Endodermal cell (in vitro differentiated cells): ENCODE data around the gene ENO3. TPM values are rescaled to one million over a fixed set of nuclear protein-coding genes. Genes with fewer than 3 reads are reported as not detected.
"Not testable (repeated sequence)": the region's sequence is repeated elsewhere in the genome, so short reads cannot be mapped to it uniquely, and the experiment has no call there.

Experiments used
- DNase-seq: peaks from one replicate; pipeline ENCODE4 v3.0.0-alpha.2; 2017
- H3K27ac ChIP-seq: 2 replicates; pipeline ENCODE4 v1.5.1; 2013; ENCODE audit warnings: mild to moderate bottlenecking, low read depth, low read length, moderate library complexity
- H3K27me3 ChIP-seq: 2 replicates; pipeline ENCODE4 v1.6.1; 2013; ENCODE audit warnings: mild to moderate bottlenecking, low read length, moderate library complexity; ENCODE audit not compliant: insufficient read depth, control insufficient read depth, poor library complexity, severe bottlenecking
- H3K36me3 ChIP-seq: 2 replicates; pipeline ENCODE4 v1.7.0; 2013; ENCODE audit warnings: mild to moderate bottlenecking, low read length, moderate library complexity; ENCODE audit not compliant: control insufficient read depth, insufficient read depth
- H3K4me1 ChIP-seq: one replicate; pipeline ENCODE4 v1.7.0; 2013; ENCODE audit warnings: low read length; ENCODE audit not compliant: control insufficient read depth, insufficient read depth
- H3K4me3 ChIP-seq: 2 replicates; pipeline ENCODE4 v1.5.1; 2013; ENCODE audit warnings: mild to moderate bottlenecking, low read length, moderate library complexity
- H3K9ac ChIP-seq: 2 replicates; pipeline ENCODE4 v1.6.1; 2013; ENCODE audit warnings: mild to moderate bottlenecking, low read length, moderate library complexity; ENCODE audit not compliant: poor library complexity, severe bottlenecking; ENCODE audit errors: extremely low read depth
- H3K9me3 ChIP-seq: 2 replicates; pipeline ENCODE4 v1.6.1; 2013; ENCODE audit warnings: mild to moderate bottlenecking, low read length, moderate library complexity; ENCODE audit not compliant: control insufficient read depth
- H3K27ac Mint-ChIP-seq: 2 replicates; pipeline ENCODE4 v1.8.0; 2020; ENCODE audit warnings: mixed read lengths
- H3K27me3 Mint-ChIP-seq: 2 replicates; pipeline ENCODE4 v1.8.0; 2021; ENCODE audit warnings: mild to moderate bottlenecking, mixed read lengths; ENCODE audit not compliant: insufficient read depth
- H3K36me3 Mint-ChIP-seq: 2 replicates; pipeline ENCODE4 v1.8.0; 2020; ENCODE audit warnings: low read depth, mixed read lengths
- H3K4me1 Mint-ChIP-seq: 2 replicates; pipeline ENCODE4 v1.8.0; 2020; ENCODE audit warnings: mixed read lengths
- H3K4me3 Mint-ChIP-seq: 2 replicates; pipeline ENCODE4 v1.8.0; 2020; ENCODE audit warnings: mild to moderate bottlenecking, moderate library complexity, mixed read lengths
- H3K9me3 Mint-ChIP-seq: 2 replicates; pipeline ENCODE4 v1.8.0; 2020; ENCODE audit warnings: mild to moderate bottlenecking, mixed read lengths
- WGBS, 2 experiments: methylation state at CpG; one replicate each; pipeline versions ENCODE4 v1.1.5 to v1.1.7; 2013; ENCODE audit warnings: missing lambda C conversion rate in 2 of 2, mixed read lengths in 1 of 2; ENCODE audit not compliant: insufficient coverage in 1 of 2, insufficient read length in 1 of 2; 5-methylcytosine and 5-hydroxymethylcytosine counted together
- total RNA-seq, 2 donors: library from RNA; stranded (reverse); fragmentation: NEBNext Ultra II Directional in 1 of 2; extraction: Animal tissue kit (Norgen Biotek cat#: 25700) in 1 of 2; gene quantifications; 2 replicates in 1 of 2; 3 replicates in 1 of 2; pipeline ENCODE4 v1.2.1, GENCODE V29; 2021
- TF ChIP-seq, protein P1 (sequence below): fragments of 200-600 bp; sonication (generic); conservative IDR thresholded peaks from 2 replicates; pipeline ENCODE4 v1.5.0; 2021; ENCODE audit warnings: antibody characterized with exemption, mild to moderate bottlenecking

Gene ENO3
- total RNA-seq, 2 donors from 2014 or later = 34.1 to 53.6 TPM

- TF ChIP-seq, protein P1, sequence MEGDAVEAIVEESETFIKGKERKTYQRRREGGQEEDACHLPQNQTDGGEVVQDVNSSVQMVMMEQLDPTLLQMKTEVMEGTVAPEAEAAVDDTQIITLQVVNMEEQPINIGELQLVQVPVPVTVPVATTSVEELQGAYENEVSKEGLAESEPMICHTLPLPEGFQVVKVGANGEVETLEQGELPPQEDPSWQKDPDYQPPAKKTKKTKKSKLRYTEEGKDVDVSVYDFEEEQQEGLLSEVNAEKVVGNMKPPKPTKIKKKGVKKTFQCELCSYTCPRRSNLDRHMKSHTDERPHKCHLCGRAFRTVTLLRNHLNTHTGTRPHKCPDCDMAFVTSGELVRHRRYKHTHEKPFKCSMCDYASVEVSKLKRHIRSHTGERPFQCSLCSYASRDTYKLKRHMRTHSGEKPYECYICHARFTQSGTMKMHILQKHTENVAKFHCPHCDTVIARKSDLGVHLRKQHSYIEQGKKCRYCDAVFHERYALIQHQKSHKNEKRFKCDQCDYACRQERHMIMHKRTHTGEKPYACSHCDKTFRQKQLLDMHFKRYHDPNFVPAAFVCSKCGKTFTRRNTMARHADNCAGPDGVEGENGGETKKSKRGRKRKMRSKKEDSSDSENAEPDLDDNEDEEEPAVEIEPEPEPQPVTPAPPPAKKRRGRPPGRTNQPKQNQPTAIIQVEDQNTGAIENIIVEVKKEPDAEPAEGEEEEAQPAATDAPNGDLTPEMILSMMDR = peak; percentile 17
- Mint-ChIP-seq H3K27ac (no peak overlapping the region), H3K4me1 (peaks cover 4% of the 10 kb centered on the region), H3K27me3 (no peaks in the 10 kb centered on the region), H3K9me3 (no peaks in the 10 kb centered on the region), H3K4me3 (no peak overlapping the region), H3K36me3 (no peaks in the 10 kb centered on the region)
- peaks cover 6% of the 10 kb centered on the region for H3K4me1 ChIP-seq
- no peak overlapping the region for H3K4me3 ChIP-seq
- H3K9ac ChIP-seq = no peak overlapping the region
- 58 to 78% methylated on average over 6 to 7 of the region's 8 CpGs for WGBS, 2 experiments
- H3K27ac ChIP-seq = no peak overlapping the region
- DNase-seq = no peak
- H3K36me3 ChIP-seq = no peaks in the 10 kb centered on the region
- H3K27me3 ChIP-seq = no peaks in the 10 kb centered on the region
- H3K9me3 ChIP-seq = no peaks in the 10 kb centered on the region
Observed at GRCh38 chr17:4919511-4920047, 31.3 kb upstream of the ENO3 start.

DNA sequence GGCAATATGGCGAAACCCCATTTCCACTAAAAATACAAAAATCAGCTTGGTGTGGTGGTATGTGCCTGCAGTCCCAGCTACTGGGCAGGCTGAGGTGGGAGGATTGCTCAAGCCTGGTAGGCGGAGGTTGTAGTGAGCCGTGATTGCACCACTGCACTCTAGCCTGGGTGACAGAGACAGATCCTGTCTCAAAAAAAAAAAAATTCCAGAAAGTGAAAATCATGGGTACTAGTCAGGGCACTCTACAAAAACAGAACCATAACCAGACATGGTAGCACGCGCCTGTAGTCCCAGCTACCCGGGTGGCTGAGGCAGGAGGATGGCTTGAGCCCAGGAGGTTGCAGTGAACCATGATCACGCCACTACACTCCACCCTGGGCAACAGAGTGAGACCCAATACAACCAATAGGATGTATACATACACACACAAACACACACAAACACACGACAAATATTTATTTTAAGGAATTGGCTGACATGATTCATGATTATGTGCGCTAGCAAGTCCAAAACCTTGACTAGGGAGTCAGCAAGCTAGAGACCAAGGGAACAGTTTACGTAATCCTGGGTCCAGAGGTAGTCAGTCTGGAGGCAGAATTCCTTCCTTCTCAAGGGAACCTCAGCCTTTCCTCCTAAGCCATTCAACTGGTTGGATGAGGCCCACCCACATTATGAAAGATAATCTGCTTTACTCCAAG lies 30.4 kb upstream of the ENO3 start:
- H3K27ac ChIP-seq = no peak overlapping the region
- Mint-ChIP-seq H3K27me3 (no peaks in the 10 kb centered on the region), H3K4me3 (no peak overlapping the region), H3K36me3 (no peaks in the 10 kb centered on the region), H3K27ac (no peak overlapping the region), H3K4me1 (peaks cover 4% of the 10 kb centered on the region), H3K9me3 (no peaks in the 10 kb centered on the region)
- TF ChIP-seq, protein P1 = no peak
- peaks cover 6% of the 10 kb centered on the region for H3K4me1 ChIP-seq
- DNase-seq = no peak
- WGBS, 2 experiments = 95 to 100% methylated on average over 4 to 10 of the region's 10 CpGs
- H3K27me3 ChIP-seq = no peaks in the 10 kb centered on the region
- no peak overlapping the region for H3K4me3 ChIP-seq
- H3K9me3 ChIP-seq = no peaks in the 10 kb centered on the region
- no peaks in the 10 kb centered on the region for H3K36me3 ChIP-seq
- no peak overlapping the region for H3K9ac ChIP-seq

- TF ChIP-seq, protein P1 = no peak
- H3K27me3 ChIP-seq = no peaks in the 10 kb centered on the region
- DNase-seq = no peak
- H3K27ac ChIP-seq = no peak overlapping the region
- Mint-ChIP-seq H3K36me3 (no peaks in the 10 kb centered on the region), H3K27ac (no peak overlapping the region), H3K9me3 (no peaks in the 10 kb centered on the region), H3K27me3 (no peaks in the 10 kb centered on the region), H3K4me3 (no peak overlapping the region), H3K4me1 (peaks cover 4% of the 10 kb centered on the region)
- peaks cover 6% of the 10 kb centered on the region for H3K4me1 ChIP-seq
- 92 to 96% methylated on average over 2 to 3 of the region's 4 CpGs for WGBS, 2 experiments
- H3K9ac ChIP-seq = no peak overlapping the region
- H3K9me3 ChIP-seq = no peaks in the 10 kb centered on the region
- H3K36me3 ChIP-seq = no peaks in the 10 kb centered on the region
- no peak overlapping the region for H3K4me3 ChIP-seq
Observed at GRCh38 chr17:4921320-4921719, 29.6 kb upstream of the ENO3 start.

DNA sequence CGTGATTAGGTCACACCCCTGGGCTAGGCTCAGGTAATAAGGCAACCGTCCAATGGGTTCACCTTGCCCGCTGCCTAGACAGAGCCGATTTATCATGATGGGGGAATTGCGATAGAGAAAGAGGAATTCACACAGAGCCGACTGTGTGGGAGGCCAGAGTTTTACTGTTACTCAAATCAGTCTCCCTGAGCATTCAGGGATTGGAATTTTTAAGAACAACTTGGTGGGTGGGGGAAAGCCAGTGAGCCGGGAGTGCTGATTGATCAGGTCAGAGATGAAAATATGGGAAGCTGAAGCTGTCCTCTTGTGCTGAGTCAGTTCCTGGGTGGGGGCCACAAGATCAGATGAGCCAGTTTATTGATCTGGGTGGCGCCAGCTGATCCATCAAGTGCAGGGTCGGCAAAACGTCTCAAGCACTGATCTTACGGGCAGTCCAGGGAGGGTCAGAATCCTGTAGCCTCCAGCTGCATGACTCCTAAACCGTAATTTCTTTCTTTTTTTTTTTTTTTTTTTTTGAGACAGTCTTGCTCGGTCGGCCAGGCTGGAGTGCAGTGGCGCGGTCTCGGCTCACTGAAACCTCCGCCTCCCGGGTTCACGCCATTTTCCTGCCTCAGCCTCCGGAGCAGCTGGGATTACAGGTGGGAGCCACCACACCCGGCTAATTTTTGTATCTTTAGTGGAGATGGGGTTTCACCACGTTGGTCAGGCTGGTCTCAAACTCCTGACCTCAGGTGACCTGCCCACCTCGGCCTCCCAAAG lies 24.2 kb upstream of the ENO3 start:
- not testable (repeated sequence) for H3K36me3 ChIP-seq, H3K27me3 ChIP-seq, H3K4me3 ChIP-seq, H3K9ac ChIP-seq, DNase-seq, H3K4me1 Mint-ChIP-seq, H3K27ac Mint-ChIP-seq, H3K4me3 Mint-ChIP-seq, H3K9me3 ChIP-seq, H3K27me3 Mint-ChIP-seq, H3K4me1 ChIP-seq, H3K9me3 Mint-ChIP-seq, H3K27ac ChIP-seq
- H3K36me3 Mint-ChIP-seq = peaks cover 10% of the 10 kb centered on the region
- 92 to 96% methylated on average over 14 to 24 of the region's 24 CpGs for WGBS, 2 experiments
